ENCODE data around the gene LCE3C. TPM values are rescaled to one million over a fixed set of nuclear protein-coding genes. Genes with fewer than 3 reads are reported as not detected.

LCE3C gene
- polyA plus RNA-seq, 1 of the 3 experiments (the other 2 are of a cell fraction), result not detected

DNA sequence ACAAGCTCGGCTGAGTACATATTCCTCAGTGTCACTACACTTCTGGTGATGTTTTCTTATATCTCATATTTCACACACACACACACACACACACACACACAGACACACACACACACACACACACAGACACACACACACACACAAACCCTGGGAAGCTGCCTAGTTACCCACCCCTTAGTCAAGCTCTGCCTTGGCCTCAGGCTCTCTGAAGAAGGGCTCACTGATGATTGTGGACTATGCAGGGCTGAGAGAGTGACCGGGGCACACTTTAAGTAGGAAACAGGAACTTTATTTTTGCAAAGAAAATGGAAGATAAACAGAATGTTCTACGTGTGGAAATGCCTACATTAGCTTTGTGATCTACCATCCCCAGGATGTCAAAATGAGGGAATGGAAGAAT is 43.9 kb downstream of the LCE3C start:
- H3K27ac ChIP-seq (ENCODE audit: low read depth in 2 of 2, low read length in 1 of 2), result no peak overlapping the region
- no peak for DNase-seq
- no peaks in the 10 kb centered on the region for H4K20me1 ChIP-seq (ENCODE audit: insufficient read depth)
- no peaks in the 10 kb centered on the region for H3K9me2 ChIP-seq
- TF ChIP-seq, protein P1, sequence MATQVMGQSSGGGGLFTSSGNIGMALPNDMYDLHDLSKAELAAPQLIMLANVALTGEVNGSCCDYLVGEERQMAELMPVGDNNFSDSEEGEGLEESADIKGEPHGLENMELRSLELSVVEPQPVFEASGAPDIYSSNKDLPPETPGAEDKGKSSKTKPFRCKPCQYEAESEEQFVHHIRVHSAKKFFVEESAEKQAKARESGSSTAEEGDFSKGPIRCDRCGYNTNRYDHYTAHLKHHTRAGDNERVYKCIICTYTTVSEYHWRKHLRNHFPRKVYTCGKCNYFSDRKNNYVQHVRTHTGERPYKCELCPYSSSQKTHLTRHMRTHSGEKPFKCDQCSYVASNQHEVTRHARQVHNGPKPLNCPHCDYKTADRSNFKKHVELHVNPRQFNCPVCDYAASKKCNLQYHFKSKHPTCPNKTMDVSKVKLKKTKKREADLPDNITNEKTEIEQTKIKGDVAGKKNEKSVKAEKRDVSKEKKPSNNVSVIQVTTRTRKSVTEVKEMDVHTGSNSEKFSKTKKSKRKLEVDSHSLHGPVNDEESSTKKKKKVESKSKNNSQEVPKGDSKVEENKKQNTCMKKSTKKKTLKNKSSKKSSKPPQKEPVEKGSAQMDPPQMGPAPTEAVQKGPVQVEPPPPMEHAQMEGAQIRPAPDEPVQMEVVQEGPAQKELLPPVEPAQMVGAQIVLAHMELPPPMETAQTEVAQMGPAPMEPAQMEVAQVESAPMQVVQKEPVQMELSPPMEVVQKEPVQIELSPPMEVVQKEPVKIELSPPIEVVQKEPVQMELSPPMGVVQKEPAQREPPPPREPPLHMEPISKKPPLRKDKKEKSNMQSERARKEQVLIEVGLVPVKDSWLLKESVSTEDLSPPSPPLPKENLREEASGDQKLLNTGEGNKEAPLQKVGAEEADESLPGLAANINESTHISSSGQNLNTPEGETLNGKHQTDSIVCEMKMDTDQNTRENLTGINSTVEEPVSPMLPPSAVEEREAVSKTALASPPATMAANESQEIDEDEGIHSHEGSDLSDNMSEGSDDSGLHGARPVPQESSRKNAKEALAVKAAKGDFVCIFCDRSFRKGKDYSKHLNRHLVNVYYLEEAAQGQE (IDR thresholded peaks at IDR 0.05; ENCODE audit: low read depth, low read length), result no peak
- TF ChIP-seq, protein P2, sequence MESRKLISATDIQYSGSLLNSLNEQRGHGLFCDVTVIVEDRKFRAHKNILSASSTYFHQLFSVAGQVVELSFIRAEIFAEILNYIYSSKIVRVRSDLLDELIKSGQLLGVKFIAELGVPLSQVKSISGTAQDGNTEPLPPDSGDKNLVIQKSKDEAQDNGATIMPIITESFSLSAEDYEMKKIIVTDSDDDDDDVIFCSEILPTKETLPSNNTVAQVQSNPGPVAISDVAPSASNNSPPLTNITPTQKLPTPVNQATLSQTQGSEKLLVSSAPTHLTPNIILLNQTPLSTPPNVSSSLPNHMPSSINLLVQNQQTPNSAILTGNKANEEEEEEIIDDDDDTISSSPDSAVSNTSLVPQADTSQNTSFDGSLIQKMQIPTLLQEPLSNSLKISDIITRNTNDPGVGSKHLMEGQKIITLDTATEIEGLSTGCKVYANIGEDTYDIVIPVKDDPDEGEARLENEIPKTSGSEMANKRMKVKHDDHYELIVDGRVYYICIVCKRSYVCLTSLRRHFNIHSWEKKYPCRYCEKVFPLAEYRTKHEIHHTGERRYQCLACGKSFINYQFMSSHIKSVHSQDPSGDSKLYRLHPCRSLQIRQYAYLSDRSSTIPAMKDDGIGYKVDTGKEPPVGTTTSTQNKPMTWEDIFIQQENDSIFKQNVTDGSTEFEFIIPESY (IDR thresholded peaks at IDR 0.05; ENCODE audit: borderline replicate concordance, low read depth), result no peak
- TF ChIP-seq RCOR1 (IDR thresholded peaks at IDR 0.05; ENCODE audit: low read length) (no peak), GATA2 (CRISPR knock-in tag; IDR thresholded peaks at IDR 0.05) (no peak)
- TF ChIP-seq, protein P3, sequence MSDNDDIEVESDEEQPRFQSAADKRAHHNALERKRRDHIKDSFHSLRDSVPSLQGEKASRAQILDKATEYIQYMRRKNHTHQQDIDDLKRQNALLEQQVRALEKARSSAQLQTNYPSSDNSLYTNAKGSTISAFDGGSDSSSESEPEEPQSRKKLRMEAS (IDR thresholded peaks at IDR 0.05; ENCODE audit: low read depth), result no peak
- TF ChIP-seq, protein P4, sequence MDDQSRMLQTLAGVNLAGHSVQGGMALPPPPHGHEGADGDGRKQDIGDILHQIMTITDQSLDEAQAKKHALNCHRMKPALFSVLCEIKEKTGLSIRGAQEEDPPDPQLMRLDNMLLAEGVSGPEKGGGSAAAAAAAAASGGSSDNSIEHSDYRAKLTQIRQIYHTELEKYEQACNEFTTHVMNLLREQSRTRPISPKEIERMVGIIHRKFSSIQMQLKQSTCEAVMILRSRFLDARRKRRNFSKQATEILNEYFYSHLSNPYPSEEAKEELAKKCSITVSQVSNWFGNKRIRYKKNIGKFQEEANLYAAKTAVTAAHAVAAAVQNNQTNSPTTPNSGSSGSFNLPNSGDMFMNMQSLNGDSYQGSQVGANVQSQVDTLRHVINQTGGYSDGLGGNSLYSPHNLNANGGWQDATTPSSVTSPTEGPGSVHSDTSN (IDR thresholded peaks at IDR 0.05), result no peak
- no peak overlapping the region for H3K9ac ChIP-seq
- no peaks in the 10 kb centered on the region for H3F3A ChIP-seq (replicated peaks; ENCODE audit: insufficient read depth)
- no peaks in the 10 kb centered on the region for H3K4me1 ChIP-seq (ENCODE audit: control insufficient read depth in 1 of 2, insufficient read depth in 2 of 2, low read depth in 1 of 2, low read length in 1 of 2)
- POLR2A ChIA-PET, result interaction anchor here (0.6 kb wide), 1 partner anchor 496 kb away, joined by 3 read pairs; no protein-coding TSS in a partner anchor
- no peak overlapping the region for H3K4me2 ChIP-seq
- no peak overlapping the region for H2AFZ ChIP-seq (ENCODE audit: low read depth)
- H3K27me3 ChIP-seq (ENCODE audit: insufficient read depth), result no peaks in the 10 kb centered on the region
- CTCF ChIA-PET, result interaction anchor here (0.7 to 5.8 kb wide), 2 partner anchors 10 to 11 kb away, joined by 3 to 37 read pairs; no protein-coding TSS in a partner anchor
- H3K9me3 ChIP-seq, result no peaks in the 10 kb centered on the region
- H3K79me2 ChIP-seq (ENCODE audit: insufficient read depth), result no peaks in the 10 kb centered on the region
- 3% methylated on average over 3 of the region's 3 CpGs for WGBS (ENCODE audit: low lambda C conversion rate)
- no peak overlapping the region for H3K4me3 ChIP-seq (ENCODE audit: low read depth in 2 of 2, low read length in 1 of 2)
- H3K36me3 ChIP-seq (replicated peaks in 1 of 2; ENCODE audit: control insufficient read depth in 1 of 2, insufficient read depth in 2 of 2, low read length in 1 of 2), result no peaks in the 10 kb centered on the region

DNA sequence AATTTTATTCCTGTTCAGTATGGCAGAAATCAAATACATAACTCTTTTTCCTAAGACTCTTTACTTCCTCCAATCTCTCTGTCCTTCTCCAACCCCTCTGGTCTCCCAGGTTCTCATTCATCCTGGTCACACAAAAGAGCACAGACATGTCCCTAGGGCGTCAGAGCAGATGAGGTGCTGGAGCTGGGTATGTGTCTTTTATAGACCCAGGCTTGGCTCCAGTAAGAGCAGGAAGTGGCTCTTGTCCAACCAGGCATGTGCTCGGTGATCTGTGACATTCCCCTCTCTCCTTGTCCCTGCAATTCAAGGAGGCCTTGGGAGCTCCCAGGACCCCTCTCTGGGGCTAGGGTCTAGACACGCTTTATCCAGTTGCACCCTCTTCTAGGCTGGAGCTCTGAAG is 45.1 kb downstream of the LCE3C start:
- Histone ChIP-seq H3K9me2 (no peaks in the 10 kb centered on the region), H3K4me1 (ENCODE audit: control insufficient read depth in 1 of 2, insufficient read depth in 2 of 2, low read depth in 1 of 2, low read length in 1 of 2) (no peaks in the 10 kb centered on the region), H3K27ac (ENCODE audit: low read depth in 2 of 2, low read length in 1 of 2) (no peak overlapping the region), H3K27me3 (ENCODE audit: insufficient read depth) (no peaks in the 10 kb centered on the region), H3K79me2 (ENCODE audit: insufficient read depth) (no peaks in the 10 kb centered on the region), H3K4me3 (ENCODE audit: low read depth in 2 of 2, low read length in 1 of 2) (no peak overlapping the region), H3K9me3 (no peaks in the 10 kb centered on the region), H3K9ac (no peak overlapping the region), H4K20me1 (ENCODE audit: insufficient read depth) (no peaks in the 10 kb centered on the region), H3K4me2 (no peak overlapping the region), H3K36me3 (replicated peaks in 1 of 2; ENCODE audit: control insufficient read depth in 1 of 2, insufficient read depth in 2 of 2, low read length in 1 of 2) (no peaks in the 10 kb centered on the region), H2AFZ (ENCODE audit: low read depth) (no peak overlapping the region), H3F3A (replicated peaks; ENCODE audit: insufficient read depth) (no peaks in the 10 kb centered on the region)
- WGBS (ENCODE audit: low lambda C conversion rate), result 5% methylated on average over 3 of the region's 3 CpGs
- POLR2A ChIA-PET, result no interaction called here
- CTCF ChIA-PET, result interaction anchor here (1.4 kb wide), 1 partner anchor 9 kb away, joined by 3 read pairs; no protein-coding TSS in a partner anchor
- no peak for DNase-seq
- TF ChIP-seq RCOR1 (IDR thresholded peaks at IDR 0.05; ENCODE audit: low read length) (no peak), CHD2 (IDR thresholded peaks at IDR 0.05; ENCODE audit: low read length, partially characterized antibody) (no peak), NFIC (IDR thresholded peaks at IDR 0.05; ENCODE audit: borderline replicate concordance) (no peak), YY1 (IDR thresholded peaks at IDR 0.05; ENCODE audit: low read depth) (no peak), GATA2 (CRISPR knock-in tag; IDR thresholded peaks at IDR 0.05) (no peak), TCF12 (IDR thresholded peaks at IDR 0.05) (no peak), SIN3A (IDR thresholded peaks at IDR 0.05; ENCODE audit: borderline replicate concordance, low read depth, low read length) (no peak), NRF1 (IDR thresholded peaks at IDR 0.05; ENCODE audit: low read depth, low read length) (no peak), TAF1 (IDR thresholded peaks at IDR 0.05; ENCODE audit: borderline replicate concordance, low read depth, low read length) (no peak)
- TF ChIP-seq, protein P4 (IDR thresholded peaks at IDR 0.05), result no peak
- TF ChIP-seq, protein P5, sequence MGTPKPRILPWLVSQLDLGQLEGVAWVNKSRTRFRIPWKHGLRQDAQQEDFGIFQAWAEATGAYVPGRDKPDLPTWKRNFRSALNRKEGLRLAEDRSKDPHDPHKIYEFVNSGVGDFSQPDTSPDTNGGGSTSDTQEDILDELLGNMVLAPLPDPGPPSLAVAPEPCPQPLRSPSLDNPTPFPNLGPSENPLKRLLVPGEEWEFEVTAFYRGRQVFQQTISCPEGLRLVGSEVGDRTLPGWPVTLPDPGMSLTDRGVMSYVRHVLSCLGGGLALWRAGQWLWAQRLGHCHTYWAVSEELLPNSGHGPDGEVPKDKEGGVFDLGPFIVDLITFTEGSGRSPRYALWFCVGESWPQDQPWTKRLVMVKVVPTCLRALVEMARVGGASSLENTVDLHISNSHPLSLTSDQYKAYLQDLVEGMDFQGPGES (IDR thresholded peaks at IDR 0.05; ENCODE audit: low read depth, low read length), result no peak
- TF ChIP-seq, protein P6, sequence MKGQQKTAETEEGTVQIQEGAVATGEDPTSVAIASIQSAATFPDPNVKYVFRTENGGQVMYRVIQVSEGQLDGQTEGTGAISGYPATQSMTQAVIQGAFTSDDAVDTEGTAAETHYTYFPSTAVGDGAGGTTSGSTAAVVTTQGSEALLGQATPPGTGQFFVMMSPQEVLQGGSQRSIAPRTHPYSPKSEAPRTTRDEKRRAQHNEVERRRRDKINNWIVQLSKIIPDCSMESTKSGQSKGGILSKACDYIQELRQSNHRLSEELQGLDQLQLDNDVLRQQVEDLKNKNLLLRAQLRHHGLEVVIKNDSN (IDR thresholded peaks at IDR 0.05; ENCODE audit: borderline replicate concordance, low read depth), result no peak
